RWPE2 (cell line): Measurements from ENCODE around the gene STK11.

Experiments
- ATAC-seq: fragments of 200-7000 bp; cut with Tn5 transposase; 3 replicates; pipeline ENCODE4 v1.9.1; 2021; ENCODE audit warnings: low read depth
- DNase-seq: peaks from one replicate; pipeline ENCODE4 v3.0.0-alpha.2; 2020; ENCODE audit warnings: low spot score
- H3K27ac ChIP-seq: fragments of 450-650 bp; 2 replicates; pipeline ENCODE4 v1.5.1; 2017; ENCODE audit warnings: mild to moderate bottlenecking; ENCODE audit not compliant: poor library complexity, severe bottlenecking
- H3K27me3 ChIP-seq: fragments of 250-450 bp; sonication (Bioruptor Pico); 2 replicates; pipeline ENCODE4 v1.5.1; 2021; ENCODE audit warnings: mild to moderate bottlenecking, moderate library complexity; ENCODE audit not compliant: insufficient read depth, poor library complexity, severe bottlenecking
- H3K36me3 ChIP-seq: fragments of 250-450 bp; sonication (Bioruptor Pico); 2 replicates; pipeline ENCODE4 v1.5.1; 2020; ENCODE audit warnings: low read depth, mild to moderate bottlenecking, moderate library complexity
- H3K4me1 ChIP-seq: fragments of 250-450 bp; sonication (Bioruptor Pico); 2 replicates; pipeline ENCODE4 v1.5.1; 2021; ENCODE audit warnings: mild to moderate bottlenecking, moderate library complexity; ENCODE audit not compliant: insufficient read depth, poor library complexity, severe bottlenecking
- H3K4me3 ChIP-seq: fragments of 250-450 bp; sonication (Bioruptor Pico); 2 replicates; pipeline ENCODE4 v1.5.1; 2021; ENCODE audit warnings: mild to moderate bottlenecking, moderate library complexity; ENCODE audit not compliant: severe bottlenecking
- H3K9me3 ChIP-seq: fragments of 250-450 bp; sonication (Bioruptor Pico); 2 replicates; pipeline ENCODE4 v1.5.1; 2021; ENCODE audit warnings: mild to moderate bottlenecking, moderate library complexity; ENCODE audit not compliant: severe bottlenecking
- TF ChIP-seq, protein P1 (sequence below): fragments of 450-650 bp; IDR thresholded peaks from one replicate; pipeline ENCODE4 v1.5.1; 2017; ENCODE audit warnings: mild to moderate bottlenecking, moderate library complexity; ENCODE audit not compliant: poor library complexity, severe bottlenecking

Gene STK11

DNA sequence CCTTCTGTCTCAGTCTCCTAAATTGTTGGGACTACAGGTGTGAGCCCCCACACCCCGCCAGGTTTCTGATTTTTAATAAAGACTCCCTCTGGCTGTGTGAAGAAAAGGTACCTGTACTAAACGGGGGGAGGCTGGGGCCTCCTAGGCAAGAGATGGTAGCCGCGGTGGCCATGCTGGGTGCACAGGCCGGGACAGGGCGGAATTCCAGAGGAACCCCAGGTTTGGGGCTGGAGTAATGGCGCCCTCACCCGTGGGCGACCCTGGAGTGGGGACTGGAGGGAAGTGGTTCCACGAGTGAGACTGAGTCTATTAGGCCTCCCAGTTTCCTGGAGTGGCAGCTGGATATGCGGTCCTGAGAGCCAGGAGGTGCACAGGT, 33.8 kb downstream of the STK11 start:
- Histone ChIP-seq H3K9me3 (no peaks in the 10 kb centered on the region), H3K36me3 (peaks cover 13% of the 10 kb centered on the region), H3K4me1 (peaks cover 15% of the 10 kb centered on the region), H3K27me3 (no peaks in the 10 kb centered on the region), H3K27ac (peak overlapping the region; percentile 97), H3K4me3 (no peak overlapping the region)
- no peak for DNase-seq
- TF ChIP-seq, protein P1, sequence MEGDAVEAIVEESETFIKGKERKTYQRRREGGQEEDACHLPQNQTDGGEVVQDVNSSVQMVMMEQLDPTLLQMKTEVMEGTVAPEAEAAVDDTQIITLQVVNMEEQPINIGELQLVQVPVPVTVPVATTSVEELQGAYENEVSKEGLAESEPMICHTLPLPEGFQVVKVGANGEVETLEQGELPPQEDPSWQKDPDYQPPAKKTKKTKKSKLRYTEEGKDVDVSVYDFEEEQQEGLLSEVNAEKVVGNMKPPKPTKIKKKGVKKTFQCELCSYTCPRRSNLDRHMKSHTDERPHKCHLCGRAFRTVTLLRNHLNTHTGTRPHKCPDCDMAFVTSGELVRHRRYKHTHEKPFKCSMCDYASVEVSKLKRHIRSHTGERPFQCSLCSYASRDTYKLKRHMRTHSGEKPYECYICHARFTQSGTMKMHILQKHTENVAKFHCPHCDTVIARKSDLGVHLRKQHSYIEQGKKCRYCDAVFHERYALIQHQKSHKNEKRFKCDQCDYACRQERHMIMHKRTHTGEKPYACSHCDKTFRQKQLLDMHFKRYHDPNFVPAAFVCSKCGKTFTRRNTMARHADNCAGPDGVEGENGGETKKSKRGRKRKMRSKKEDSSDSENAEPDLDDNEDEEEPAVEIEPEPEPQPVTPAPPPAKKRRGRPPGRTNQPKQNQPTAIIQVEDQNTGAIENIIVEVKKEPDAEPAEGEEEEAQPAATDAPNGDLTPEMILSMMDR, result no peak
- ATAC-seq, result no peak

GRCh38 chr19:1239796-1240737, 34.5 kb downstream of the STK11 start:
- H3K4me1 ChIP-seq, result peaks cover 18% of the 10 kb centered on the region
- DNase-seq, result no peak
- TF ChIP-seq, protein P1, result peak; percentile 89
- peak overlapping the region; percentile 6 for H3K4me3 ChIP-seq
- H3K27me3 ChIP-seq, result no peaks in the 10 kb centered on the region
- peak overlapping the region; percentile 97 for H3K27ac ChIP-seq
- ATAC-seq, result peak; percentile 7; the same call in 2 of the 3 replicates
- H3K36me3 ChIP-seq, result peaks cover 12% of the 10 kb centered on the region
- no peaks in the 10 kb centered on the region for H3K9me3 ChIP-seq

DNA sequence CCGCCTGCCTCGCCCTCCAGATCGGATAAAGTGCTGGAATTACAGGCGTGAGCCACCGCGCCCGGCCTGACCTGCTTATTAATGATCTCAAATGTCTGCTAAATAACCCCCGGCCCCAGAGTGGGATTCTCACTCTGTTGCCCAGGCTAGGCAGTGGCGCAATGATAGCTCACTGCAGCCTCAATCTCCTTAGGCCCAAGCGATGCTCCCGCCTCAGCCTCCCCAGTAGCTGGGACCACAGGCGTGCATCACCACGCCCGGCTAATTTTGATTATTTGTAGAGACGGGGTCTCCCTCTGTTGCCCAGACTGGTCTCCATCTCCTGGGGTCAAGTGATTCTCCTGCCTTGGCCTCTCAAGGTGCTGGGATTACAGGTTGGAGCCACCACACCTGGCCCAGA, 35.3 kb downstream of the STK11 start:
- ATAC-seq, result no peak
- H3K27ac ChIP-seq, result peak overlapping the region; percentile 97
- no peak for DNase-seq
- H3K27me3 ChIP-seq, result no peaks in the 10 kb centered on the region
- no peak overlapping the region for H3K4me3 ChIP-seq
- peaks cover 12% of the 10 kb centered on the region for H3K36me3 ChIP-seq
- no peaks in the 10 kb centered on the region for H3K9me3 ChIP-seq
- TF ChIP-seq, protein P1, result no peak
- peaks cover 19% of the 10 kb centered on the region for H3K4me1 ChIP-seq

DNA sequence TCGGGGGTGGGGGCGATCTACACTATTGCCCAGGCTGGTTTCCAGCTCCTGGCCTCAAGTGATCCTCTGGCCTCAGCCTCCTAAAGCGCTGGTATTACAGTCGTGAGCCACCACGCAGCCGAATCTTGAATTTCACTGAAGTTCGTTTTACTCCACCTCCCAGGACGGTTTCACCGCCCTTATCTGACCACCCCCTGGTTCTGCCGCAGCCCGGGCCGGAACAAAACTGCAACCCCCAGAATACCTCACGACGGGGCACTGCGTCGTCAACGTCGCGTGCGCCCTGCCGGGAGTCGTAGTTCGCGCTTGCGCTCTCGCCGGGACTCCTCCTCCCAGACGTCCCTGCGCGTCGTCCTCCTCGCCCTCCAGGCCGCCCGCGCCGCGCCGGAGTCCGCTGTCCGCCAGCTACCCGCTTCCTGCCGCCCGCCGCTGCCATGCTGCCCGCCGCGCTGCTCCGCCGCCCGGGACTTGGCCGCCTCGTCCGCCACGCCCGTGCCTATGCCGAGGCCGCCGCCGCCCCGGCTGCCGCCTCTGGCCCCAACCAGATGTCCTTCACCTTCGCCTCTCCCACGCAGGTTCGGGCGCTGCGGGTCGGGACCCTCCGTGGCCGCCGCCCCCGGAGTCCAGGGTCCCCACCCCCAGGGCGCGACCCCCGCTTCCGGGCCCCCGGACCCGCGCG, 36.0 kb downstream of the STK11 start, which contains the start of gene ATP5F1D:
TSS of gene ATP5F1D (plus strand) at position 335 of the 679 bp plus-strand sequence. CDS start at position 435, 100 bp downstream.
- H3K9me3 ChIP-seq, result no peaks in the 10 kb centered on the region
- no peaks in the 10 kb centered on the region for H3K27me3 ChIP-seq
- peak within 1 kb of the TSS; percentile 98 for H3K4me3 ChIP-seq
- ATAC-seq, result peak; percentile 49
- peaks cover 23% of the 10 kb centered on the region for H3K4me1 ChIP-seq
- peak within 1 kb of the TSS; percentile 97 for H3K27ac ChIP-seq
- DNase-seq, result peak; percentile 91
- H3K36me3 ChIP-seq, result peaks cover 12% of the 10 kb centered on the region
- TF ChIP-seq, protein P1, result no peak
